GM12801 (cell line): ENCODE results near the gene ZNF483.

Source experiments
- CTCF ChIP-seq: IDR thresholded peaks from one replicate; pipeline ENCODE4 v1.5.1; 2011; ENCODE audit warnings: control low read depth; ENCODE audit not compliant: insufficient read length; ENCODE audit errors: extremely low read depth

The ZNF483 gene

GRCh38 chr9:111529787-111530186 is 4.8 kb downstream of the ZNF483 start:
- no peak for TF ChIP-seq CTCF

GRCh38 chr9:111531716-111532115 is 6.7 kb downstream of the ZNF483 start:
- TF ChIP-seq CTCF: no peak

- TF ChIP-seq CTCF: no peak
Measured at GRCh38 chr9:111533099-111533790, 8.3 kb downstream of the ZNF483 start.

- TF ChIP-seq CTCF: no peak
Measured at GRCh38 chr9:111542497-111543254, 17.7 kb downstream of the ZNF483 start.

- no peak for TF ChIP-seq CTCF
Measured at GRCh38 chr9:111548623-111549022, 23.6 kb downstream of the ZNF483 start.

GRCh38 chr9:111559000-111559610 is 34.1 kb downstream of the ZNF483 start:
- TF ChIP-seq CTCF: no peak

- TF ChIP-seq CTCF: no peak
Measured at GRCh38 chr9:111561165-111561719, 36.3 kb downstream of the ZNF483 start.
